Fibroblast of lung (primary cell): Measurements from ENCODE around the gene TEDC1.

Experiments used
- EZH2 ChIP-seq: IDR thresholded peaks from 2 replicates; pipeline ENCODE4 v1.5.1; 2012; ENCODE audit warnings: low read length, control low read depth, mild to moderate bottlenecking; ENCODE audit errors: missing control alignments
- TF ChIP-seq, protein P1 (sequence below), 2 donors: IDR thresholded peaks in 1 of 2; conservative IDR thresholded peaks in 1 of 2; 1 replicate in 1 of 2; 2 replicates in 1 of 2; pipeline ENCODE4 v1.5.1; 2011 to 2012; ENCODE audit warnings: low read length in 2 of 2, control low read depth in 1 of 2, inconsistent platforms in 1 of 2, low read depth in 1 of 2, mild to moderate bottlenecking in 1 of 2

- TF ChIP-seq, protein P1, sequence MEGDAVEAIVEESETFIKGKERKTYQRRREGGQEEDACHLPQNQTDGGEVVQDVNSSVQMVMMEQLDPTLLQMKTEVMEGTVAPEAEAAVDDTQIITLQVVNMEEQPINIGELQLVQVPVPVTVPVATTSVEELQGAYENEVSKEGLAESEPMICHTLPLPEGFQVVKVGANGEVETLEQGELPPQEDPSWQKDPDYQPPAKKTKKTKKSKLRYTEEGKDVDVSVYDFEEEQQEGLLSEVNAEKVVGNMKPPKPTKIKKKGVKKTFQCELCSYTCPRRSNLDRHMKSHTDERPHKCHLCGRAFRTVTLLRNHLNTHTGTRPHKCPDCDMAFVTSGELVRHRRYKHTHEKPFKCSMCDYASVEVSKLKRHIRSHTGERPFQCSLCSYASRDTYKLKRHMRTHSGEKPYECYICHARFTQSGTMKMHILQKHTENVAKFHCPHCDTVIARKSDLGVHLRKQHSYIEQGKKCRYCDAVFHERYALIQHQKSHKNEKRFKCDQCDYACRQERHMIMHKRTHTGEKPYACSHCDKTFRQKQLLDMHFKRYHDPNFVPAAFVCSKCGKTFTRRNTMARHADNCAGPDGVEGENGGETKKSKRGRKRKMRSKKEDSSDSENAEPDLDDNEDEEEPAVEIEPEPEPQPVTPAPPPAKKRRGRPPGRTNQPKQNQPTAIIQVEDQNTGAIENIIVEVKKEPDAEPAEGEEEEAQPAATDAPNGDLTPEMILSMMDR (conservative IDR thresholded peaks at IDR 0.05 in 1 of 2, IDR thresholded peaks at IDR 0.05 in 1 of 2; ENCODE audit: low read depth in 1 of 2, low read length in 2 of 2): no peak
- TF ChIP-seq EZH2: no peak
Measured at GRCh38 chr14:105500036-105500725, 9.1 kb downstream of the TEDC1 start.
